DOHH2 (cell line): ENCODE measurements around the gene ODF2.

Experiments used
- H3F3A ChIP-seq: fragments of 200-600 bp; sonication (generic), shearing (Covaris generic); 2 replicates; pipeline ENCODE4 v1.6.0; 2016; ENCODE audit warnings: antibody characterized with exemption, mild to moderate bottlenecking; ENCODE audit not compliant: control insufficient read depth, insufficient read depth
- H3K27ac ChIP-seq: fragments of 200-600 bp; sonication (generic); 2 replicates; pipeline ENCODE4 v1.5.1; 2014; ENCODE audit warnings: low read depth, mild to moderate bottlenecking, low read length, moderate library complexity
- H3K27me3 ChIP-seq: fragments of 200-600 bp; sonication (generic); 2 replicates; pipeline ENCODE4 v1.6.1; 2014; ENCODE audit warnings: mild to moderate bottlenecking, low read length, mixed read lengths; ENCODE audit not compliant: control insufficient read depth
- H3K36me3 ChIP-seq: fragments of 200-600 bp; sonication (generic); 2 replicates; pipeline ENCODE4 v1.6.1; 2014; ENCODE audit warnings: mild to moderate bottlenecking, low read length, moderate library complexity, mixed read lengths; ENCODE audit not compliant: control insufficient read depth
- H3K4me1 ChIP-seq: fragments of 200-600 bp; sonication (generic); 2 replicates; pipeline ENCODE4 v1.6.1; 2014; ENCODE audit warnings: mild to moderate bottlenecking, low read length, mixed read lengths; ENCODE audit not compliant: control insufficient read depth
- H3K4me2 ChIP-seq: fragments of 200-600 bp; sonication (generic); 2 replicates; pipeline ENCODE4 v1.6.0; 2014; ENCODE audit warnings: mild to moderate bottlenecking, low read length, moderate library complexity
- H3K4me3 ChIP-seq: fragments of 200-600 bp; sonication (generic); 2 replicates; pipeline ENCODE4 v1.5.1; 2014; ENCODE audit warnings: mild to moderate bottlenecking, low read length, mixed read lengths
- H3K79me2 ChIP-seq: fragments of 200-600 bp; sonication (generic); 2 replicates; pipeline ENCODE4 v1.6.1; 2014; ENCODE audit warnings: mild to moderate bottlenecking, low read length, mixed read lengths; ENCODE audit not compliant: control insufficient read depth
- H3K9me2 ChIP-seq: fragments of 200-600 bp; sonication (generic); replicated peaks from 2 replicates; pipeline ENCODE4 v1.6.1; 2014; ENCODE audit warnings: mild to moderate bottlenecking, low read length, mixed read lengths; ENCODE audit not compliant: control insufficient read depth
- H3K9me3 ChIP-seq: fragments of 200-600 bp; sonication (generic); 2 replicates; pipeline ENCODE4 v1.6.1; 2014; ENCODE audit warnings: antibody characterized with exemption, low read length, mixed read lengths; ENCODE audit not compliant: control insufficient read depth, insufficient read depth
- H4K20me1 ChIP-seq: fragments of 200-600 bp; sonication (generic); 2 replicates; pipeline ENCODE4 v1.6.0; 2014; ENCODE audit warnings: low read depth, mild to moderate bottlenecking, antibody characterized with exemption, low read length, moderate library complexity; ENCODE audit not compliant: control insufficient read depth, insufficient read depth
- EZH2phosphoT487 ChIP-seq: fragments of 200-600 bp; sonication (generic); IDR thresholded peaks from 2 replicates; pipeline ENCODE4 v1.6.1; 2017; ENCODE audit warnings: borderline replicate concordance, mild to moderate bottlenecking, antibody characterized with exemption, low read length, moderate library complexity, mixed read lengths
- TF ChIP-seq, protein P1 (sequence below): fragments of 200-600 bp; sonication (generic); IDR thresholded peaks from one replicate; pipeline ENCODE4 v1.5.1; 2014; ENCODE audit warnings: antibody characterized with exemption, mild to moderate bottlenecking, low read depth, low read length; ENCODE audit not compliant: poor library complexity, severe bottlenecking

Gene ODF2

DNA sequence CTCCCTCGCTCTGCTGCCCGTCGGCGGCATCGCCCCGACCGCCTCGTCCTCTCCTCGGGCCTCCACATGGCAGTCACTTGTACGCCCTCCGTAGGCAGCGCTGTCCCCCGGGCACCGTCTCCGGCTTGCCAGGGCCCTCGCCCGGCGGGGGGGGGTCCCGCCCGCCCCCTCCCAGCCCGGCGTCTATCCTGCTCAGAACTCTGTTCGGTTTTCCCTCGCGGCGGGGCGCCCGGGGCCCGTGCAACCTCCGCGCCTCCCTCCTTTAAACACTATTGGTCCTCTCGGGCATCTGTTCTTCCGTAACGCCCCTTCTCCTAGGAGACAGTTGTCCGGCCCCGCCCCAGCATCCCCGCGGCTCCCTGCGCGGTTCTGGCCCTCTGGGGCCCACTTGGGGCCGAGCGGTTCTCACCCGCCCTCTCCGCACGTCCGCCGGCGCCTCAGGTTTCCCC lies 831 bp downstream of the ODF2 start:
- Histone ChIP-seq H3K4me1 (peaks cover 11% of the 10 kb centered on the region), H3K9me3 (no peaks in the 10 kb centered on the region), H3K9me2 (no peaks in the 10 kb centered on the region), H3K27ac (peak overlapping the region; percentile 76), H3K79me2 (peaks cover 33% of the 10 kb centered on the region), H4K20me1 (no peaks in the 10 kb centered on the region), H3K36me3 (peaks cover 23% of the 10 kb centered on the region), H3K4me3 (peak overlapping the region; percentile 92), H3K4me2 (peak overlapping the region; percentile 97), H3K27me3 (no peaks in the 10 kb centered on the region), H3F3A (no peaks in the 10 kb centered on the region)
- TF ChIP-seq, protein P1, sequence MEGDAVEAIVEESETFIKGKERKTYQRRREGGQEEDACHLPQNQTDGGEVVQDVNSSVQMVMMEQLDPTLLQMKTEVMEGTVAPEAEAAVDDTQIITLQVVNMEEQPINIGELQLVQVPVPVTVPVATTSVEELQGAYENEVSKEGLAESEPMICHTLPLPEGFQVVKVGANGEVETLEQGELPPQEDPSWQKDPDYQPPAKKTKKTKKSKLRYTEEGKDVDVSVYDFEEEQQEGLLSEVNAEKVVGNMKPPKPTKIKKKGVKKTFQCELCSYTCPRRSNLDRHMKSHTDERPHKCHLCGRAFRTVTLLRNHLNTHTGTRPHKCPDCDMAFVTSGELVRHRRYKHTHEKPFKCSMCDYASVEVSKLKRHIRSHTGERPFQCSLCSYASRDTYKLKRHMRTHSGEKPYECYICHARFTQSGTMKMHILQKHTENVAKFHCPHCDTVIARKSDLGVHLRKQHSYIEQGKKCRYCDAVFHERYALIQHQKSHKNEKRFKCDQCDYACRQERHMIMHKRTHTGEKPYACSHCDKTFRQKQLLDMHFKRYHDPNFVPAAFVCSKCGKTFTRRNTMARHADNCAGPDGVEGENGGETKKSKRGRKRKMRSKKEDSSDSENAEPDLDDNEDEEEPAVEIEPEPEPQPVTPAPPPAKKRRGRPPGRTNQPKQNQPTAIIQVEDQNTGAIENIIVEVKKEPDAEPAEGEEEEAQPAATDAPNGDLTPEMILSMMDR, result no peak
- TF ChIP-seq EZH2phosphoT487, result no peak

DNA sequence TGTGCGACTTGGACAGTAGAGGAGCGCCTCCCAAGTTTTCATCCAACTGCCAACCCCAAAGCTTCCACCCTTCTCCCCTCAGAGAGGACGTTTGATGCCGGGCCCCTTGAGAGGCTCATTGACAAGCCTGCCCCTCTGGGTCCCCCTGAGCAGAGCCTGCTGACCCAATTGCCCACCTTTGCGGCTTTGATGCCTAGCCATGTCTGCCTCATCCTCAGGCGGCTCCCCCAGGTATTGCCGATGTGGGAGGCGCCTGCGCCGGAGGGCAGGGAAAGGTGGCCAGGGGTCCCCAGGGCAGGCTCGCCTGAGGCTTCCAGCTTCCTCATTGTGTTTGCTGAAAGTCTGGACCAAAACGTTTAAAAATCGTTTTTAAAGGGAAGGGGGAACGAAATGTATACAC lies 1.4 kb downstream of the ODF2 start:
- peak overlapping the region; percentile 97 for H3K4me2 ChIP-seq
- no peaks in the 10 kb centered on the region for H3K9me3 ChIP-seq
- H3K27me3 ChIP-seq, result no peaks in the 10 kb centered on the region
- peaks cover 29% of the 10 kb centered on the region for H3K36me3 ChIP-seq
- no peaks in the 10 kb centered on the region for H3F3A ChIP-seq
- no peaks in the 10 kb centered on the region for H3K9me2 ChIP-seq
- H3K4me1 ChIP-seq, result peaks cover 11% of the 10 kb centered on the region
- peak overlapping the region; percentile 92 for H3K4me3 ChIP-seq
- H3K79me2 ChIP-seq, result peaks cover 33% of the 10 kb centered on the region
- TF ChIP-seq, protein P1, result no peak
- no peak for TF ChIP-seq EZH2phosphoT487
- H4K20me1 ChIP-seq, result no peaks in the 10 kb centered on the region
- H3K27ac ChIP-seq, result 0 out of 2 replicates have a peak overlapping the region, but pooled peaks have one; percentile 76

DNA sequence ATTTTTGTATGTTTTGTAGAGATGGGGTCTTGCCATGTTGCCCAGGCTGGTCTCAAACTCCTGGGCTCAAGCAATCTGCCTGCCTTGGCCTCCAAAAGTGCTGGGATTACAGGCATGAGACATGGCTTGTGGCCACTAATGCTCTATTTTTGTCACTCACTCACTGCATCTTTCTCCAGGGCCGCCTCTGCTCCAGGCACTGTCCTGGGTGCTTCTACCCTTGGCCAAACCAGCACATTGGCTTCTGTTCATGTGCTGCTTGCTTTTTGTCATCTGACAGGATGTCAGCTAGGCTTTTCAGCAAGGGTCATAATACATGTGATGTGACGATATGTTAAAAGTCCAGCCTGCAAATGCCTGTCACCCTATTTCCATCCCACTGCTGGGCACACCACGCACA lies 3.2 kb downstream of the ODF2 start:
- Histone ChIP-seq H3K9me3 (no peaks in the 10 kb centered on the region), H4K20me1 (no peaks in the 10 kb centered on the region), H3K4me3 (no peak overlapping the region), H3K27ac (no peak overlapping the region), H3K27me3 (no peaks in the 10 kb centered on the region), H3K4me2 (no peak overlapping the region), H3K4me1 (peaks cover 11% of the 10 kb centered on the region), H3K9me2 (no peaks in the 10 kb centered on the region), H3K36me3 (peaks cover 41% of the 10 kb centered on the region), H3F3A (no peaks in the 10 kb centered on the region), H3K79me2 (peaks cover 33% of the 10 kb centered on the region)
- no peak for TF ChIP-seq EZH2phosphoT487
- TF ChIP-seq, protein P1, result no peak

DNA sequence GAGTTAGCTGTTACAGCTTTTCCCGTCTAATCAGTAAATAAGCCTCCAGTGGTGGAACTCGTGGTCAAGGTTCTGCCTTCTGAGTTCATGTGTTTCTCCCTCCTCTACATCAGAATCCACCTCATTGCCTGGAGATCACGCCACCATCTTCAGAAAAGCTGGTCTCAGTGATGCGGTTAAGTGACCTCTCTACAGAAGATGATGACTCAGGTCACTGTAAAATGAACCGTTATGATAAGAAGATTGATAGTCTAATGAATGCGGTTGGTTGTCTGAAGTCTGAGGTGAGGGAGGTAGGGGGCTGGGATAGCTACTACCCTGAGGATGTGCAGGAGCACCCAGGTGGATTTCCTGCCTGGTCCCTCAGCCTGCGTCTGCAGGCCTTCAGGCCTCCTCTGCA lies 13.3 kb downstream of the ODF2 start:
- Histone ChIP-seq H4K20me1 (no peaks in the 10 kb centered on the region), H3K27ac (no peak overlapping the region), H3K4me1 (peaks cover 5% of the 10 kb centered on the region), H3K4me3 (no peak overlapping the region), H3K4me2 (no peak overlapping the region), H3K9me3 (no peaks in the 10 kb centered on the region), H3K79me2 (no peaks in the 10 kb centered on the region), H3K36me3 (peaks cover 43% of the 10 kb centered on the region), H3F3A (0 out of 2 replicates have a peak, but pooled peaks cover 2% of the 10 kb centered on the region), H3K27me3 (no peaks in the 10 kb centered on the region), H3K9me2 (no peaks in the 10 kb centered on the region)
- no peak for TF ChIP-seq EZH2phosphoT487
- TF ChIP-seq, protein P1, result no peak
